IgD-negative memory B cell (primary cell): ENCODE measurements around the gene ZCCHC10. TPM values are rescaled to one million over a fixed set of nuclear protein-coding genes. Genes with fewer than 3 reads are reported as not detected.
"Not testable (repeated sequence)": the region's sequence is repeated elsewhere in the genome, so short reads cannot be mapped to it uniquely, and the experiment has no call there.

Experiments used
- H3K27ac Mint-ChIP-seq, 3 donors: one replicate each; pipeline ENCODE4 v1.8.0; 2020 to 2022; ENCODE audit warnings: mild to moderate bottlenecking in 3 of 3, mixed read lengths in 3 of 3, moderate library complexity in 1 of 3
- H3K27me3 Mint-ChIP-seq: one replicate; pipeline ENCODE4 v1.8.0; 2021; ENCODE audit warnings: mixed read lengths
- H3K36me3 Mint-ChIP-seq: one replicate; pipeline ENCODE4 v1.8.0; 2020; ENCODE audit warnings: mild to moderate bottlenecking, mixed read lengths
- H3K4me1 Mint-ChIP-seq, 3 donors: one replicate each; pipeline ENCODE4 v1.8.0; 2020 to 2022; ENCODE audit warnings: mixed read lengths in 3 of 3, mild to moderate bottlenecking in 1 of 3
- H3K4me3 Mint-ChIP-seq, 4 donors: one replicate each; pipeline ENCODE4 v1.8.0; 2020 to 2022; ENCODE audit warnings: mild to moderate bottlenecking in 4 of 4, mixed read lengths in 4 of 4, moderate library complexity in 3 of 4
- H3K9me3 Mint-ChIP-seq, 3 donors: one replicate each; pipeline ENCODE4 v1.8.0; 2020 to 2021; ENCODE audit warnings: mixed read lengths in 3 of 3, mild to moderate bottlenecking in 1 of 3
- polyA plus RNA-seq: library from polyadenylated mRNA; unstranded; fragments of 300-500 nt; fragmentation: Illumina TruSeq; gene quantifications from one replicate; pipeline ENCODE4 v1.2.3, GENCODE V29; 2021

ZCCHC10 gene
- polyA plus RNA-seq, 1 donor from 2014 or later = 84.6 TPM

DNA sequence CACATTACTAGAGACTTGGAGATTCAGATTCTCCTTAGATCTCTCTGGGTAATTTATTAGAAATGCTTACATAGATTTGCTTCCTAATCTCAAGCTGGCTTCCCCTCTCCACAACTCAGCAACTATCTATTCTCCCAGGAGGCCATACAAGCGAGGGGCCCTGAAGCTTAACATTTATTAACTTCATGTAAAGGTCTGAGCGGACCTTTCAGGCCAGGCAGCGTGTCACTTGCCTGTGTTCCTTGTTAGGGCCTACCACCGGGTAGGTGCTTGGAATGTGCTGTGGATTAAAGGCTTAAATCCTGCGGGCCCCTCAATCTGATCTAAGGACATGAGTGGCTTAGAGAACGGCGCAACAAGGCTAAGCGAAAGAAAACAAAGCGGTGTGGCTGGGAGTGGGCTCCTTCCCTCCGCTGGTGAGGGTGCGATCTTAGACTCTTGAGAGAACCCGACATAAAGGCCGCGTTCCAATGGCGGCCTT lies 24.8 kb upstream of the ZCCHC10 start:
- no peaks in the 10 kb centered on the region for H3K27me3 Mint-ChIP-seq
- H3K4me3 Mint-ChIP-seq = peak overlapping the region; percentile 96 to 98 (median 97)
- H3K4me1 Mint-ChIP-seq = peaks cover 32 to 56% (median 40%) of the 10 kb centered on the region in 3 donors
- peaks cover 1% of the 10 kb centered on the region for H3K36me3 Mint-ChIP-seq
- peak overlapping the region; percentile 98 to 99 (median 99) for H3K27ac Mint-ChIP-seq
- no peaks in the 10 kb centered on the region for H3K9me3 Mint-ChIP-seq

DNA sequence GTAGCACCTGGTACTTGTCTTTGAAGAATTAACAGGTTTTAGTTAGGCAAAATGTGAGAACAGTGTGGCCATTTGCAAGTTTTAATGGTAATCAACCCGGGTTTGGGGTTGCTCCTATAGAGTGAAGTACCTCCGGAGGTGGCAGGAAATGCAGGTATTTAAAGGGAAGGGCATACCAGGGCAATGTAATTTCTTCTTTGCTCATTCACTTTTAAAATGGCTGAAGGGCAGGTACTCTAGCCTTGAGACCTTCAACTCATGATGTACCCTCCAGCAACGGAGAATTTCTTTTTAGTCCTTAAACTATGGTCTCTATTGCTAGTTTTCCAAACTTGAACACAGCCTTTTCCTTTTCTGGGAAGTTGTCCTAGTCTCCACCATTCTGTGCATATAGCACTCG lies 24.2 kb upstream of the ZCCHC10 start:
- peak overlapping the region; percentile 98 to 99 (median 99) for H3K27ac Mint-ChIP-seq
- peaks cover 30 to 54% (median 37%) of the 10 kb centered on the region in 3 donors for H3K4me1 Mint-ChIP-seq
- H3K36me3 Mint-ChIP-seq = peaks cover 1% of the 10 kb centered on the region
- H3K27me3 Mint-ChIP-seq = no peaks in the 10 kb centered on the region
- no peaks in the 10 kb centered on the region for H3K9me3 Mint-ChIP-seq
- H3K4me3 Mint-ChIP-seq = peak overlapping the region; percentile 96 to 98 (median 97)

DNA sequence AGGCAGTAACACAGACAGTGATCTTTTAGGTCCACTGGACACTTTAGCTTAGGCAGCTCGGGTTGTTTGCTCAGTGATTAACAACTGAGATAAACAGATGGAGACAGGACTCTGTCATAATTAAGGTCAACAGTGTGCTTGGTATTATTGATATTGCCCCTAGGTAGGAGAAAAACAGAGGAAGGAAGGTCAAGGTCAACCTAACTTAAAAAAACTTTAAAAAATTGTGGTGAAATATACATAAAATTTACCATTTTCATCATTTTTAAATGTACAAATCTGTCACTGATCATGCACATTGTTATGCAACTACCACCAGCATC lies 23.3 kb upstream of the ZCCHC10 start:
- Mint-ChIP-seq H3K4me3 (peak overlapping the region in 2 of 4 donors; percentile 56 to 84), H3K4me1 (peaks cover 29 to 45% (median 31%) of the 10 kb centered on the region in 3 donors), H3K27me3 (no peaks in the 10 kb centered on the region), H3K36me3 (no peaks in the 10 kb centered on the region), H3K27ac (peak overlapping the region; percentile 84 to 99 (median 98)), H3K9me3 (no peaks in the 10 kb centered on the region)

DNA sequence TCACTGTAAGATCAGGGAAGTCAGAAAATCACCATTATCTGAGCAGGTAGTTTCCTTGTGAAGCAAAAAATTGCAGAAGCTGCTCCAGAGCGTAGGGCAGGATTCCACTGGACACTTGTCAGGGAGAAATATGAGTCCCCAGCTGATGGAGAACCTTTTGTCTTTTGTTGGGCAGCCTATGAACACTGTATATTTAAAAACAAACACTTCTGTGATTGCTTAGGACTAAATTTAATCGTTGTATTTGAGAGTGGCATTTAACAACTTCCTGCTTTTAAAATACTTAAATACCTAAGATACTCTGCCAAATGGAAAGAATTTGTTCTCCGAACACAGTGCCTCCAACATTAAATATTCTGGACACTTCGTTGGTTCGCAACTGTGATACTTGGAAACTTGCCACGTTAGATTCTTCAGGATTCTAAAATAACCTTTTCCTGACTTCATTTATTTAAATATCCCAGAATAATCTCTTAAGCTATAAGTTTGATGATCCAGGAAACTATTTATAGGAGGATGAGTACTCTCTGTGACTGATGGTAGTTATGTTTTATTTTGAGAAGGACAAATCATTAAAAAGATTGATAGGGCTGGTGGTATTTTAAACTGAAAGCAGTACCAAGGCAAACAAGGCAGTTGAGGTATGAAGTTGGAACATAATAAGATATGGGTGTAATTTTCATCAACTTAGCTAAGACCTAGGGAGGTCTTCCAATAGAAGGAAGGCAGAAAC lies 22.8 kb upstream of the ZCCHC10 start:
- H3K9me3 Mint-ChIP-seq = no peaks in the 10 kb centered on the region
- no peaks in the 10 kb centered on the region for H3K36me3 Mint-ChIP-seq
- H3K4me3 Mint-ChIP-seq = peak overlapping the region in 2 of 4 donors; percentile 56 to 84
- peak overlapping the region; percentile 84 to 99 (median 98) for H3K27ac Mint-ChIP-seq
- H3K27me3 Mint-ChIP-seq = no peaks in the 10 kb centered on the region
- H3K4me1 Mint-ChIP-seq = peaks cover 27 to 41% (median 31%) of the 10 kb centered on the region in 3 donors

DNA sequence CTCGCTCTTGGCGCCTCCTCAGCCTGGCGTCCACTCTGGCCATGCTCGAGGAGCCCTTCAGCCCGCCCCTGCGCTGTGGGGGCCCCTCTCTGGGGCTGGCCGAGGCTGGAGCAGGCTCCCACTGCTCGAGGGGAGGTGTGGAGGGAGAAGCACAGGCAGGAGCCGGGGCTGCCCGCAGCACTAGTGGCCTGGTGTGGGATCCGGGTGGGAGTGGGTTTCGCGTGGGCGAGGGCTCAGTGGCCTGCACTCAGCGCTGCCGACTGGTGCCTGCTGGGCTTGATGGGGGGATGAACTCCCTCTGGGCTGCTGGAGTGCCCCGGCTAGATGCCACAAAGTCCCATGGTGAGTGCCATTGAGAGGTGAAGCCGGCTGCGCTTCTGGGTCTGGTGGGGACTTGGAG lies 21.1 kb upstream of the ZCCHC10 start:
- H3K27ac Mint-ChIP-seq = peak overlapping the region in 1 of 3 donors; percentile 98
- H3K9me3 Mint-ChIP-seq = no peaks in the 10 kb centered on the region
- H3K4me3 Mint-ChIP-seq = no peak overlapping the region
- peaks cover 18 to 34% (median 28%) of the 10 kb centered on the region in 3 donors for H3K4me1 Mint-ChIP-seq
- H3K27me3 Mint-ChIP-seq = no peaks in the 10 kb centered on the region
- no peaks in the 10 kb centered on the region for H3K36me3 Mint-ChIP-seq

- Mint-ChIP-seq H3K27ac (peak overlapping the region; percentile 48 to 79 (median 67)), H3K4me1 (peaks cover 18 to 33% (median 30%) of the 10 kb centered on the region in 3 donors), H3K4me3 (peak overlapping the region in 3 of 4 donors; percentile 34 to 90 (median 60))
- not testable (repeated sequence) for H3K36me3 Mint-ChIP-seq, H3K9me3 Mint-ChIP-seq, H3K27me3 Mint-ChIP-seq
Observed at GRCh38 chr5:133046560-133046959, 20.2 kb upstream of the ZCCHC10 start.

DNA sequence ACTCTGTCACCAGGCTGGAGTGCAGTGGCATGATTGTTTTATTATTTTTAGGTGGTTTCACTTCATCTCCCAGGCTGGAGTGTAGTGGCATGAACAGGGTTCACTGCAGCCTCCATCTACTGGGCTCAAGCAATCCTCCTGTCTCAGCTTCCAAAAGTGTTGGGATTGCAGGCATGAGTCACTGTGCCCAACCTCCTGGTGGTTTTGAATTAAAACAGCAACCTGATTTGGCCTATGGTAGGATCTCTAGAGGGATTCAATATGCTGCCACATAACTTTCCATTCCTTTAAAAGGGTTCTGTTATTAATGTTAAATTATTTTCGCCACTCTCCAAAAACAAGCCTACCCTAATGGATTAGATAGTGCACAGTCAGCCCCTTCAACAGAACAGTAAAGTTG lies 15.6 kb upstream of the ZCCHC10 start:
- peak overlapping the region in 1 of 3 donors; percentile 77 for H3K27ac Mint-ChIP-seq
- no peaks in the 10 kb centered on the region for H3K27me3 Mint-ChIP-seq
- H3K9me3 Mint-ChIP-seq = no peaks in the 10 kb centered on the region
- peaks cover 5 to 20% (median 13%) of the 10 kb centered on the region in 3 donors for H3K4me1 Mint-ChIP-seq
- peaks cover 5% of the 10 kb centered on the region for H3K36me3 Mint-ChIP-seq
- no peak overlapping the region for H3K4me3 Mint-ChIP-seq

DNA sequence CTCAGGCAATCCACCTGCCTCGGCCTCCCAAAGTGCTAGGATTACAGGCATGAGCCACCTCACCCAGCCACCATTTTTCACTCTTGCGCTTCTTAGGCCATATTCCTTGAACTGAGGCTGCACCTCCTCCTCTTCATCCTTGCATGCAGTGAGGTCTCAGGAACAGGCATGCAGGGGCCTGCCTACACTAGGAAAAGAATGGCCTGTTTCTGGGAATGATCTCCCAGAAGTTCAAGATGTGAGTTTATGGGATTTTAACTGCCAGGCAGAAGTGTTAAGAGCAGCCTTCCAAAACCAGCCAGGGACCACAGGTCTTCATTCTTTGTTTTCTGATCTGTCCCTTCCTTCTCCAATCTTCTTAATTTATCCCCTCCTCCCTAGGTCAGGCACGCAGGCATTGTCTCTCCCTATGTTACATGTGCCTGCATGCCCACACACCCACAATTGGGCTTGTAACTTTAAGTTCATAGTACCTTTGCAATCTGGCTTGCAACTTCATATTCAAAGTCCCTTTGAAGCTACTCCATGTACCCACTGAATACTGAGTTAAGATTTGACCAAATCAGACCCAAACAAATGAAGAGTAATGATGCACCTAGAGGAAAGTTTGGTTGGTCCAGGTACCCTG lies 14.9 kb upstream of the ZCCHC10 start:
- Mint-ChIP-seq H3K4me3 (peak overlapping the region in 1 of 4 donors; percentile 58), H3K9me3 (no peaks in the 10 kb centered on the region), H3K36me3 (peaks cover 5% of the 10 kb centered on the region), H3K4me1 (peaks cover 0 to 17% (median 8%) of the 10 kb centered on the region in 3 donors), H3K27ac (peak overlapping the region in 1 of 3 donors; percentile 61), H3K27me3 (no peaks in the 10 kb centered on the region)

DNA sequence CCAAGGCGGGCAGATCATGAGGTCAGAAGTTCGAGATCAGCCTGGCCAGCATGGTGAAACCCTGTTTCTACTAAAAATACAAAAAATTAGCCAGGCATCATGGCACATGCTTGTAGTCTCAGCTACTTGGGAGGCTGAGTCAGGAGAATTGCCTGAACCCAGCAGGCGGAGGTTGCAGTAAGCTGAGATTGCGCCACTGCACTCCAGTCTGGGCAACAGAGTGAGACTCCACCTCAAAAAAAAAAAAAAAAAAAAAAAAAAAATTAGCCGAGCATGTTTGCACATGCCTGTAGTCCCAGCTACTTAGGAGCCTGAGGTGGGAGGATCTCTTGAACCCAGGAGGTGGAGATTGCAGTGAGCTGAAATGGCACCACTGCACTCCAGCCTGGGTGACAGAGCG lies 10.3 kb upstream of the ZCCHC10 start:
- not testable (repeated sequence) for H3K4me3 Mint-ChIP-seq, H3K9me3 Mint-ChIP-seq, H3K27me3 Mint-ChIP-seq, H3K27ac Mint-ChIP-seq, H3K36me3 Mint-ChIP-seq
- H3K4me1 Mint-ChIP-seq = peaks cover 20 to 32% (median 28%) of the 10 kb centered on the region in 3 donors

DNA sequence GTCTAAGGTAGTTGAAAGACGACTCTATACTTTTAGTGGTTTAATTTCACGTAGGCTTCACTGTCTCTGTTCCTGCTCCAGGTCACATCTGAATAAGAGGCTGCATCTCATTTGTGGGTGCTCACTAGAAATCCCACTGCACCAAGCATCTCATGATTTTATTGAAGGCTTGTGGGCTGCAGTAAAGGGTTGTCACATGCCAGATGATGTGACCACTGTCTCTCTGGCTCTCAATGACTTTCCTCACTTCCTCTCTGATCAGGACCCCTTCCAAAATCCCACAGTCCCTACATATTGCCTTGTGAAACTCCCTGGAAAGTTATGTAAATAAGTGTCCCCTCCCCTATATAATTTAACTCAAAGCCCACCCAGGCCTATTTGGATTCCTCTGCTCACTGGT lies 8.9 kb upstream of the ZCCHC10 start:
- peak overlapping the region; percentile 90 to 98 (median 92) for H3K27ac Mint-ChIP-seq
- H3K27me3 Mint-ChIP-seq = no peaks in the 10 kb centered on the region
- peaks cover 23 to 32% (median 29%) of the 10 kb centered on the region in 3 donors for H3K4me1 Mint-ChIP-seq
- H3K4me3 Mint-ChIP-seq = peak overlapping the region in 3 of 4 donors; percentile 45 to 73 (median 47)
- H3K9me3 Mint-ChIP-seq = peaks cover 0 to 4% (median 0%) of the 10 kb centered on the region in 3 donors
- no peaks in the 10 kb centered on the region for H3K36me3 Mint-ChIP-seq

- H3K4me1 Mint-ChIP-seq = peaks cover 28 to 41% (median 32%) of the 10 kb centered on the region in 3 donors
- H3K27ac Mint-ChIP-seq = peak overlapping the region; percentile 68 to 98 (median 92)
- peaks cover 0 to 4% (median 0%) of the 10 kb centered on the region in 3 donors for H3K9me3 Mint-ChIP-seq
- peak overlapping the region in 1 of 4 donors; percentile 83 for H3K4me3 Mint-ChIP-seq
- no peaks in the 10 kb centered on the region for H3K27me3 Mint-ChIP-seq
- no peaks in the 10 kb centered on the region for H3K36me3 Mint-ChIP-seq
Observed at GRCh38 chr5:133034064-133034463, 7.7 kb upstream of the ZCCHC10 start.

DNA sequence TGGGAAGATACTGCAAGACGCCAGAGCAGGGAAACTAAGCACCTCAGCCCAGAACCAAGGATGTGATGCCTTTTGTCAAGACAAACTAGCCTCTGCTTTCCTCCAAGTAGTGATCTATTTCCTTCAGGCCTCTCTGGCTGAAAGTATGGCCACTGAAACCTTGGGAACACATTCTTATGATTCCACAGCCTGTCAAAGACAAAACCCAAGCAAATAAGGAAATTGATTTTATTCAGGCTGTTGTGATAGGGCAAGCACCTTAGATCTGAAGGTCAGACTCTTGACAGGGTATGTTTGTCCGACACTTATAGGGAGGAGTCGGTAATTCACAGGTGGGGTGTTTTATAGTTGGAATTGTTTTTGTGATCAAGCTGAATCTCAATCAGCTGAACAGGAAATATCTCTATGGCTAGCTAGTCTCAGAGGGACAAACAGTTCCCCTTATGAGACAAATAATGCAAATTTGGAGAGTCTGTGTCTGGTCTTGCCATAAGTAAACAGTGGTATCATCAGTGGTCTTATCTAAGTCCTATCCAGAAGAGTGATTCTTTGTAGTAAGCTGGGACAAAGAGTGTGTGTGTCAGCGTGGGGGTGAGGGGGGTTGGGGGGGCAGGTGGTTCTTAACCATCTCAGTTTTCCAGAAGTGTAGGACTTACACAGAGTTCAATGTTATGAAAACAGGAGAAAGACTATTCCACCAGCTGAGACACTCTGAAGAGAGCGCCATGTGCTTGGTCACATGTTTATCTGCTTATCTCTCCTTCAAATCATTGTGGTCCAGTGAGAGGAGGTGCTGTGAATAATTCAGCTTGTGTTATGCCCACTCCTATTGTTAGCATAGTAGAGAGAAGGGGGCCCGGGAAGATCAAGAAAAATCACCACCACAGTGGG lies 6.7 kb upstream of the ZCCHC10 start:
- H3K9me3 Mint-ChIP-seq = peaks cover 0 to 4% (median 0%) of the 10 kb centered on the region in 3 donors
- peak overlapping the region; percentile 68 to 98 (median 92) for H3K27ac Mint-ChIP-seq
- H3K36me3 Mint-ChIP-seq = no peaks in the 10 kb centered on the region
- no peaks in the 10 kb centered on the region for H3K27me3 Mint-ChIP-seq
- H3K4me1 Mint-ChIP-seq = peaks cover 28 to 40% (median 30%) of the 10 kb centered on the region in 3 donors
- peak overlapping the region; percentile 24 to 77 (median 58) for H3K4me3 Mint-ChIP-seq

GRCh38 chr5:133030343-133031005 lies 4.1 kb upstream of the ZCCHC10 start:
- peaks cover 1% of the 10 kb centered on the region for H3K36me3 Mint-ChIP-seq
- peak overlapping the region; percentile 14 to 72 (median 55) for H3K27ac Mint-ChIP-seq
- H3K9me3 Mint-ChIP-seq = peaks cover 0 to 4% (median 2%) of the 10 kb centered on the region in 3 donors
- H3K4me1 Mint-ChIP-seq = peaks cover 34 to 44% (median 40%) of the 10 kb centered on the region in 3 donors
- peak overlapping the region in 3 of 4 donors; percentile 47 to 55 (median 54) for H3K4me3 Mint-ChIP-seq
- H3K27me3 Mint-ChIP-seq = no peaks in the 10 kb centered on the region

DNA sequence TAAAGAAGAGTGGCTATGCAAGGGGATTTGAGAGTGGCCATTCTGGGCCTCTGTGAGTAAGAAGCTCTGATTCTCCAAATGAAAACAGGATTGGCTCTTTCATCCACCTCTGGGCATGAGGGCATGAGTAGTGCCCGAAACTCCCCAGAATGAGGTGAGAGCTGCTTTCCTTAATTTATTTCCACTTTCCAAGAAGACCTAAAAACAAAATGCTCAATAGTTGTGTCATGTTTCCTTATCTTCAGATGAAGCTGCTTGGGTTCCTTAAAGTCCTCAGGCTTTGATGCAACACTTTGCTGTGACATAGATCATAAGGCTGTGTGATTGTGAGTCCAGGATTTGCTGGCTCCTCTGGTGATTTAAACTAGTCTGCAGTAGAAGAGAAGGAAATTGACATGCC lies 3.1 kb upstream of the ZCCHC10 start:
- peaks cover 1% of the 10 kb centered on the region for H3K36me3 Mint-ChIP-seq
- no peaks in the 10 kb centered on the region for H3K27me3 Mint-ChIP-seq
- H3K4me3 Mint-ChIP-seq = peak overlapping the region in 1 of 4 donors; percentile 25
- peaks cover 0 to 4% (median 2%) of the 10 kb centered on the region in 3 donors for H3K9me3 Mint-ChIP-seq
- H3K4me1 Mint-ChIP-seq = peaks cover 30 to 39% (median 34%) of the 10 kb centered on the region in 3 donors
- H3K27ac Mint-ChIP-seq = peak overlapping the region in 2 of 3 donors; percentile 52 to 55
